ENCODE data around the gene COL27A1.
A peak's percentile ranks its signal among the peaks of the same experiment; 100 is the strongest.

COL27A1 gene

DNA sequence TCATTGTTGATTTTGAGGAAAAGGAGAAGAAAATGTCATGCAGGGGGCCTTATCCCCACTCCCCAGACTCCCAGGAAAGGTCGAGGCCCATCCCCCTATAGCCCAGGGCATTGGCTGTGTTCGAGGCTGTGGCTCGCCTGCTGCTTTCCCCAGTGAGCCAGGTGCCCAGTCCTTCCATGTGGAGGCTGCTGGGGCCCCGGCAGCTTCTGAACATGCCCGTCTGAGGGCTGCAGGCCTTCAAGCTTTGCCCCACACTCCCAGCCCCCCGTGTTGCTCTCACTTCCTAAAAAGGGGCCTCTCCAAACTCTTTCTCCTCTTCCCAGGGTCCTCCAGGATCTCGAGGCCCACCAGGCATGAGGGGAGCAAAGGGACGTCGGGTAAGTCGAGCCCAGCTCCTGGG lies 102.9 kb downstream of the COL27A1 start:
- Mint-ChIP-seq H3K27me3 (no peaks in the 10 kb centered on the region), H3K4me1 (no peaks in the 10 kb centered on the region), H3K9me3 (no peaks in the 10 kb centered on the region), H3K4me3 (no peak overlapping the region), H3K27ac (no peak overlapping the region)
- no peak for ATAC-seq
- DNase-seq = no peak

GRCh38 chr9:114258866-114259797 lies 103.8 kb downstream of the COL27A1 start:
- DNase-seq (no peak), ATAC-seq (no peak)
- Mint-ChIP-seq H3K27me3 (no peaks in the 10 kb centered on the region), H3K4me3 (no peak overlapping the region), H3K9me3 (no peaks in the 10 kb centered on the region), H3K4me1 (no peaks in the 10 kb centered on the region), H3K27ac (no peak overlapping the region)

- no peak for ATAC-seq
- H3K27me3 Mint-ChIP-seq = no peaks in the 10 kb centered on the region
- H3K9me3 Mint-ChIP-seq = no peaks in the 10 kb centered on the region
- H3K4me1 Mint-ChIP-seq = no peaks in the 10 kb centered on the region
- no peak for DNase-seq
- no peak overlapping the region for H3K4me3 Mint-ChIP-seq
- H3K27ac Mint-ChIP-seq = no peak overlapping the region
These were observed 104.6 kb downstream of the COL27A1 start for GRCh38 chr9:114259798-114260523.

DNA sequence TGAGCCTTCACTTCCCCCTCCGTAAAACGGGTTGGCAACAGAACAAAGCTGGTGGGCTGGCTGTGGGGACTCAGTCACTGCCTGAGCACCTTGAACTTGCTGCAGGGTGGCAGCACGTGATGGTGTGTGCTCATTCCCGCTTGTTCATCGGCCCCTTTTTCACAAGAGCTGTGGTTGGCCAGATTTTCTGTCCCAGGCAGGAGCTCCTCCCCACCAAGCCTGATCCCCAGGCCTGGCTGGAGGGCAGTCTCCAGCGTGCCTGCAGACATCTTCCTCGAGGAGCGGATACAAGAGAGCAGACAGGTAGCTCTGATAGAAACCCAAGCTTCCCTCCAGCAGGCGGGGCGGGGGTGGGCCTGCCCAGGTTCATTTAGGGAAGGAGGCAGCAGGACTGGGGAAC lies 105.7 kb downstream of the COL27A1 start:
- no peaks in the 10 kb centered on the region for H3K9me3 Mint-ChIP-seq
- no peaks in the 10 kb centered on the region for H3K4me1 Mint-ChIP-seq
- no peak for DNase-seq
- no peaks in the 10 kb centered on the region for H3K27me3 Mint-ChIP-seq
- H3K4me3 Mint-ChIP-seq = no peak overlapping the region
- peak overlapping the region in 1 of 2 donors; percentile 89 for H3K27ac Mint-ChIP-seq
- ATAC-seq = no peak

GRCh38 chr9:114261987-114262386 lies 106.7 kb downstream of the COL27A1 start:
- H3K4me1 Mint-ChIP-seq = no peaks in the 10 kb centered on the region
- no peaks in the 10 kb centered on the region for H3K9me3 Mint-ChIP-seq
- no peaks in the 10 kb centered on the region for H3K27me3 Mint-ChIP-seq
- H3K4me3 Mint-ChIP-seq = no peak overlapping the region
- H3K27ac Mint-ChIP-seq = peak overlapping the region in 1 of 2 donors; percentile 59
- ATAC-seq = no peak
- no peak for DNase-seq

- Mint-ChIP-seq H3K27me3 (no peaks in the 10 kb centered on the region), H3K4me3 (no peak overlapping the region), H3K9me3 (no peaks in the 10 kb centered on the region), H3K27ac (peak overlapping the region in 1 of 2 donors; percentile 55), H3K4me1 (no peaks in the 10 kb centered on the region)
- DNase-seq (no peak), ATAC-seq (no peak)
These were observed 108.6 kb downstream of the COL27A1 start for GRCh38 chr9:114263853-114264510.

DNA sequence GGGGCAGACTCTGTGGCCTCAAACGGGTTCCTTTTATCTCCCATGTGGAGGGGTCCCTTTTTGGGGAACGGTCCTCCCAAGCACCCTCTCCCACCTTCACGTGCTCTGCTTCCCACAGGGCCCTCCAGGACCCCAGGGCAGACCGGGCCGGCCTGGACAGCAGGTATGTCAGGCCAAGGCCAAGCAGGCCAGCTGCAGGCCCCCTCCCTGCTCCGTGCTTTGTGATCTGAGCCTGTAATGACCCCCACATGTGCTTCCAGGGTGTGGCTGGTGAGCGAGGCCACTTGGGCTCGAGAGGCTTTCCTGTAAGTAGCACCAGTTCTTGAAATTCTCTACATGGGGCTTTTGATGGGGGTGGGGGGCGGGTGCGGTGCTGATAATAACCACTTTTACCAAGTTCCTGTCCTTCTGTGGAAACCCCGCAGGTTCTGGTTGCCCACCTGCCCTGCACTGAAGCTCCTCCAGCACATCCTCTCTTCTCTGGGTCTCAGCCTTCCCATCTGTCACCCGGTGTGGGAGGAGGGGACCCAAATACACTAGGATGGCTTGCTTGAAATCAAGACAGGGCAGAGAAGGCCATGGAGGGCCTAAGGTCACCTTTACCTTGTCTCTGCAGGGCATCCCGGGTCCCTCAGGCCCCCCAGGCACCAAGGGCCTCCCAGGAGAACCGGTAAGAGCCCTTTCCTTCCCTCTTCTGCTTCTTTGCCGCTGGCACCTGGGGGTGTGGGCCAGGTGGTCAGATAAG lies 109.6 kb downstream of the COL27A1 start:
- Mint-ChIP-seq H3K4me1 (no peaks in the 10 kb centered on the region), H3K27ac (peak overlapping the region in 1 of 2 donors; percentile 77), H3K4me3 (no peak overlapping the region), H3K27me3 (no peaks in the 10 kb centered on the region), H3K9me3 (no peaks in the 10 kb centered on the region)
- DNase-seq (no peak), ATAC-seq (no peak)

- Mint-ChIP-seq H3K9me3 (no peaks in the 10 kb centered on the region), H3K27me3 (peaks cover 3% of the 10 kb centered on the region), H3K27ac (no peak overlapping the region), H3K4me3 (no peak overlapping the region), H3K4me1 (no peaks in the 10 kb centered on the region)
- no peak for ATAC-seq
- no peak for DNase-seq
These were observed 111.6 kb downstream of the COL27A1 start for GRCh38 chr9:114266969-114267368.

- peaks cover 10% of the 10 kb centered on the region for H3K27me3 Mint-ChIP-seq
- ATAC-seq (no peak), DNase-seq (no peak)
- H3K4me3 Mint-ChIP-seq = no peak overlapping the region
- H3K9me3 Mint-ChIP-seq = no peaks in the 10 kb centered on the region
- H3K27ac Mint-ChIP-seq = no peak overlapping the region
- no peaks in the 10 kb centered on the region for H3K4me1 Mint-ChIP-seq
These were observed 113.7 kb downstream of the COL27A1 start for GRCh38 chr9:114269023-114269422.

DNA sequence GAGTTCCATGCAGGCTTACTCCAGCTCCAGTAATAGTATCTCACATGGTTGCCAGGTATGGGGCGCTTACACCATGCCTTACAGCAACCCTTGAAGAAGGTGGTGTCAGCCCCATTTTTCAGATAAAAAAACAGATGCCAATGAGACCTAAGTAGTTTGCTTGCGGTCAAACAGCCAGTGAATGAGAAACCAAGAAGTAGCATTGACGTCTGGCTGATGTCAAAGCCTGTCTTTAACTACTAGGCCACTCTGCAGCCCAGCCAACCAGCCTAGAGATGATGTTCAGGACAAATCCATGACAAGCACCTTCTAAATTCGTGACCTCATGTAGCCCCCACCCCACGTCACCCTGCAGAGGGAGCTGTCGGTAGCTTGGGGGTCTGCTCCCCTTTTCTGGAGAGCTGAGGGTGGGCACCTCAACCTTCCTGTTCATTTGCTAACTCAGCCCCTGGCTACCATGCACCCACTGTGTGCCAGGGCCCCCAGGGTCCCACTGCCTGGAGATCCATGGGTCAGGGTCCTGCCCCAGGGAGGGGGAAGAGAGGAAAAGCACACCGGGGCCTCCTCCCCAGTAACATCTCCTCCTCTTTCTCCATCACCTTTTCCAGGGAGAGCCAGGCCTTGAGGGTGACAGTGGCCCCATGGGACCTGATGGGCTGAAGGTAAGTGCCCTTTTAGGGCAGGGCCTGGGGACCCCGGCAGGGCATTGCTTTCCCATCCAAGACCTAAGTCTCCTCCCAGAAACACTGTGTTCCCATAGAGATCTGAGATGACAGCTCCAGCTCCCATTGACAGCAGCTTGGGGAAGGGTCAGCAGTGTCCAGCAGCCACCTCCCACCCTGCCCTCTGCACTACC lies 115.0 kb downstream of the COL27A1 start:
- Mint-ChIP-seq H3K4me1 (no peaks in the 10 kb centered on the region), H3K9me3 (no peaks in the 10 kb centered on the region), H3K27ac (no peak overlapping the region), H3K4me3 (no peak overlapping the region), H3K27me3 (peaks cover 10% of the 10 kb centered on the region)
- ATAC-seq (no peak), DNase-seq (no peak)

- ATAC-seq = peak; percentile 47
These were observed 116.5 kb downstream of the COL27A1 start for GRCh38 chr9:114271556-114272510.

GRCh38 chr9:114272739-114273431 lies 117.5 kb downstream of the COL27A1 start:
- peak overlapping the region in 1 of 2 donors; percentile 42 for H3K27ac Mint-ChIP-seq
- no peak for DNase-seq
- no peak for ATAC-seq
- no peak overlapping the region for H3K4me3 Mint-ChIP-seq
- peaks cover 10% of the 10 kb centered on the region for H3K27me3 Mint-ChIP-seq
- H3K4me1 Mint-ChIP-seq = no peaks in the 10 kb centered on the region
- peaks cover 0 to under 1% of the 10 kb centered on the region in 2 donors for H3K9me3 Mint-ChIP-seq

More at GRCh38 chr9:114271556-114272510, 116.5 kb downstream of the COL27A1 start:
- Mint-ChIP-seq H3K4me1 (no peaks in the 10 kb centered on the region), H3K27me3 (peaks cover 10% of the 10 kb centered on the region), H3K9me3 (no peaks in the 10 kb centered on the region), H3K4me3 (no peak overlapping the region), H3K27ac (no peak overlapping the region)
- DNase-seq = peak; percentile 31 to 32

- Mint-ChIP-seq H3K4me1 (no peaks in the 10 kb centered on the region), H3K9me3 (peaks cover 0 to 7% of the 10 kb centered on the region in 2 donors), H3K27me3 (peaks cover 10% of the 10 kb centered on the region), H3K27ac (no peak overlapping the region), H3K4me3 (no peak overlapping the region)
- DNase-seq (no peak), ATAC-seq (no peak)
These were observed 118.1 kb downstream of the COL27A1 start for GRCh38 chr9:114273461-114273881.
